B cell (primary cell): ENCODE results near the gene BCL2L11. TPM values are rescaled to one million over a fixed set of nuclear protein-coding genes. Genes with fewer than 3 reads are reported as not detected.

Experiments
- ATAC-seq: fragments of 200-7000 bp; cut with Tn5 transposase; one replicate; pipeline ENCODE4 v1.10.0; 2021; ENCODE audit warnings: low read depth, mild to moderate bottlenecking, moderate number of reproducible peaks, moderate library complexity
- CTCF ChIA-PET: fragments of 350-600 bp; sonication (Branson Sonifier 250); formaldehyde crosslinking; loops from one replicate; lab custom pipeline; 2021; ENCODE audit warnings: antibody characterized with exemption, inconsistent platforms; lab: Charles Lee
- POLR2A ChIA-PET: fragments of 350-600 bp; sonication (Branson Sonifier 250); formaldehyde crosslinking; loops from one replicate; lab custom pipeline; 2021; ENCODE audit warnings: antibody characterized with exemption; lab: Charles Lee
- DNase-seq: peaks from one replicate; pipeline ENCODE4 v3.0.0; 2013
- H2AFZ ChIP-seq: 2 replicates; pipeline ENCODE4 v1.6.1; 2012; ENCODE audit warnings: mild to moderate bottlenecking, low read depth, low read length; ENCODE audit not compliant: insufficient read depth, poor library complexity, severe bottlenecking
- H3K27ac ChIP-seq, 2 donors: 1 replicate in 1 of 2; 2 replicates in 1 of 2; pipeline ENCODE4 v1.5.1; 2012 to 2013; ENCODE audit warnings: low read length in 2 of 2, mild to moderate bottlenecking in 2 of 2, moderate library complexity in 1 of 2
- H3K27me3 ChIP-seq, 4 experiments: fragments of 200-600 bp in 1 of 4; sonication (generic) in 1 of 4; replicated peaks in 1 of 4; 1 replicate in 2 of 4; 2 replicates in 2 of 4; pipeline versions ENCODE4 v1.6.1 to v1.7.0; 2013 to 2016; ENCODE audit warnings: low read length in 3 of 4, mild to moderate bottlenecking in 2 of 4, mixed read lengths in 1 of 4, moderate library complexity in 1 of 4; ENCODE audit not compliant: insufficient read depth in 4 of 4, control insufficient read depth in 3 of 4; ENCODE audit errors: control extremely low read depth in 1 of 4
- H3K36me3 ChIP-seq, 2 experiments: replicated peaks in 1 of 2; 1 replicate in 1 of 2; 2 replicates in 1 of 2; pipeline versions ENCODE4 v1.6.1 to v1.7.1; 2013; ENCODE audit warnings: low read length in 1 of 2; ENCODE audit not compliant: insufficient read depth in 2 of 2, control insufficient read depth in 1 of 2; ENCODE audit errors: control extremely low read depth in 1 of 2, extremely low read depth in 1 of 2
- H3K4me1 ChIP-seq, 2 donors: fragments of 200-600 bp in 1 of 2; sonication (generic) in 1 of 2; 1 replicate in 1 of 2; 2 replicates in 1 of 2; pipeline versions ENCODE4 v1.5.1 to v1.6.1; 2013 to 2017; ENCODE audit warnings: low read length in 2 of 2; ENCODE audit not compliant: control insufficient read depth in 2 of 2, insufficient read depth in 2 of 2
- H3K4me2 ChIP-seq: replicated peaks from 2 replicates; pipeline ENCODE3; 2012; ENCODE audit warnings: mild to moderate bottlenecking, low read depth, low read length; ENCODE audit not compliant: poor library complexity, severe bottlenecking
- H3K4me3 ChIP-seq, 5 experiments: fragments of 200-600 bp in 1 of 5; sonication (generic) in 1 of 5; 1 replicate in 3 of 5; 2 replicates in 2 of 5; pipeline versions ENCODE4 v1.5.1 to v1.7.0; 2011 to 2016; ENCODE audit warnings: low read length in 4 of 5, mild to moderate bottlenecking in 4 of 5, low read depth in 2 of 5, control low read depth in 1 of 5, moderate library complexity in 1 of 5; ENCODE audit not compliant: insufficient read depth in 1 of 5; ENCODE audit errors: control extremely low read depth in 1 of 5, extremely low read depth in 1 of 5
- H3K79me2 ChIP-seq: fragments of 200-600 bp; sonication (generic); one replicate; pipeline ENCODE4 v1.6.0; 2016; ENCODE audit warnings: low read length; ENCODE audit not compliant: control insufficient read depth, insufficient read depth
- H3K9ac ChIP-seq: fragments of 200-600 bp; sonication (generic); 2 replicates; pipeline ENCODE4 v1.6.1; 2017; ENCODE audit warnings: mild to moderate bottlenecking, low read length, moderate library complexity
- H3K9me3 ChIP-seq, 3 donors: one replicate each; pipeline versions ENCODE4 v1.6.1 to v1.7.1; 2013; ENCODE audit warnings: low read length in 2 of 3; ENCODE audit not compliant: control insufficient read depth in 2 of 3, insufficient read depth in 1 of 3; ENCODE audit errors: control extremely low read depth in 1 of 3
- H4K20me1 ChIP-seq: 2 replicates; pipeline ENCODE4 v1.6.0; 2012; ENCODE audit warnings: mild to moderate bottlenecking, low read length; ENCODE audit not compliant: insufficient read depth, control insufficient read depth, poor library complexity, severe bottlenecking
- H3K27ac Mint-ChIP-seq: one replicate; pipeline ENCODE4 v1.8.0; 2021; ENCODE audit warnings: mixed read lengths
- H3K27me3 Mint-ChIP-seq: one replicate; pipeline ENCODE4 v1.8.0; 2021; ENCODE audit warnings: mixed read lengths
- H3K4me1 Mint-ChIP-seq: one replicate; pipeline ENCODE4 v1.8.0; 2021; ENCODE audit warnings: mixed read lengths
- H3K4me3 Mint-ChIP-seq: one replicate; pipeline ENCODE4 v1.8.0; 2021; ENCODE audit warnings: mixed read lengths
- H3K9me3 Mint-ChIP-seq: one replicate; pipeline ENCODE4 v1.8.0; 2022; ENCODE audit warnings: mixed read lengths; ENCODE audit not compliant: insufficient read depth
- CTCF ChIP-seq: fragments of 200-600 bp; IDR thresholded peaks from one replicate; pipeline ENCODE4 v1.8.0; 2022; ENCODE audit warnings: antibody characterized with exemption, mild to moderate bottlenecking
- EZH2 ChIP-seq: IDR thresholded peaks from 2 replicates; pipeline ENCODE4 v1.6.1; 2012; ENCODE audit warnings: borderline replicate concordance, low read depth, mild to moderate bottlenecking, moderate library complexity, low read length; ENCODE audit not compliant: insufficient read depth, poor library complexity, severe bottlenecking
- WGBS: methylation state at CpG from one replicate; pipeline ENCODE4 v1.1.5; 2013; ENCODE audit warnings: missing lambda C conversion rate; ENCODE audit not compliant: insufficient coverage; 5-methylcytosine and 5-hydroxymethylcytosine counted together
- intact Hi-C: fragments of 100-400 bp; cut with micrococcal nuclease; formaldehyde crosslinking; loops from one replicate; pipeline ENCODE4 v1.10.0; 2022
- polyA plus RNA-seq: library from polyadenylated mRNA; depleted of rRNA; stranded (reverse); fragments of >200 nt; gene quantifications from 2 replicates; pipeline ENCODE4 v1.2.3, GENCODE V29; 2012
- total RNA-seq, 2 donors: library from RNA; stranded (reverse); fragments of 120-200 nt in 1 of 2; gene quantifications; 1 replicate in 1 of 2; 2 replicates in 1 of 2; pipeline versions ENCODE4 v1.2.3 to v1.2.4, GENCODE V29; 2013 to 2022

BCL2L11 gene
- total and polyA plus RNA-seq, 2 donors (not counting 1 experiment from before 2014, with no cell fraction given), result 13.8 to 164 TPM

DNA sequence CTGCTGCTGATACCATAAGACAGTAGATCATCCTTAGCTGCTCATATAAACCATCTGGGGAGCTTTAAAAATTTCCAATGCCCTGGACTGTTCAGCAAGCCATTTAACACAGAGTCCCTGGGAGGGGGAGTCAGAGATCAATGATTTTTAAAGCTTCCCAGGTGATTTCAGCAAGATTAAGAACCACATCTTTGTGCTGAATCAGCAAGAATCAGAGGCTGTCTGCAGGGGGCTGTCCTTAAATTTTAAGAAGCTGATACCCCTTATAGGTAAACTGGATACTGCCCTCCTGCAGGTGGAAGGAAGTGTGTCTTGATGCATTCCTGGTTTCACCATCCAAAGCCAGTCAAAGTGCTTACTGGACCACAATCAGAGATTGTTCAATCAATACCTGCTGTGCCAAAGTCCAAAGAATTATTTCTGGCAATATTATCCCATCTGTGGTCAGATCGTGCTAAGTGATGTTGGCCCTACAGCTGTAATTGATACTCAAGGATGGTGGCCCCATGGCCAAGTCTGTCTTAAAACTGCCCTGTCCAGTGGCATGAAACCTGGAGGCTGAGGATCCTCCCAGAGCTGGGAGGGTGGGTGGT, 72.2 kb downstream of the BCL2L11 start:
- H3K4me1 ChIP-seq, result peaks cover 0 to 9% of the 10 kb centered on the region in 2 donors
- no peak for ATAC-seq
- CTCF ChIA-PET, result interaction anchor here (1.3 kb wide), 1 partner anchor 36 kb away, joined by 5 read pairs; no protein-coding TSS in a partner anchor
- peaks cover 25% of the 10 kb centered on the region for H3K4me1 Mint-ChIP-seq
- H3K9me3 Mint-ChIP-seq, result no peaks in the 10 kb centered on the region
- intact Hi-C loops, result no loop called here
- H3K4me2 ChIP-seq, result no peak overlapping the region
- no peak overlapping the region for H3K9ac ChIP-seq
- no peak overlapping the region for H3K27ac ChIP-seq
- POLR2A ChIA-PET, result no interaction called here
- no peaks in the 10 kb centered on the region for H3K27me3 Mint-ChIP-seq
- no peak overlapping the region for H3K4me3 Mint-ChIP-seq
- no peaks in the 10 kb centered on the region for H3K27me3 ChIP-seq
- H3K27ac Mint-ChIP-seq, result no peak overlapping the region
- H4K20me1 ChIP-seq, result no peaks in the 10 kb centered on the region
- no peak overlapping the region for H3K4me3 ChIP-seq
- WGBS, result no CpG with 5 or more reads among the region's 1 CpG
- no peaks in the 10 kb centered on the region for H3K36me3 ChIP-seq
- H3K79me2 ChIP-seq, result no peaks in the 10 kb centered on the region
- no peak for TF ChIP-seq EZH2
- no peak for TF ChIP-seq CTCF
- no peak for DNase-seq
- H2AFZ ChIP-seq, result no peak overlapping the region
- no peaks in the 10 kb centered on the region for H3K9me3 ChIP-seq

DNA sequence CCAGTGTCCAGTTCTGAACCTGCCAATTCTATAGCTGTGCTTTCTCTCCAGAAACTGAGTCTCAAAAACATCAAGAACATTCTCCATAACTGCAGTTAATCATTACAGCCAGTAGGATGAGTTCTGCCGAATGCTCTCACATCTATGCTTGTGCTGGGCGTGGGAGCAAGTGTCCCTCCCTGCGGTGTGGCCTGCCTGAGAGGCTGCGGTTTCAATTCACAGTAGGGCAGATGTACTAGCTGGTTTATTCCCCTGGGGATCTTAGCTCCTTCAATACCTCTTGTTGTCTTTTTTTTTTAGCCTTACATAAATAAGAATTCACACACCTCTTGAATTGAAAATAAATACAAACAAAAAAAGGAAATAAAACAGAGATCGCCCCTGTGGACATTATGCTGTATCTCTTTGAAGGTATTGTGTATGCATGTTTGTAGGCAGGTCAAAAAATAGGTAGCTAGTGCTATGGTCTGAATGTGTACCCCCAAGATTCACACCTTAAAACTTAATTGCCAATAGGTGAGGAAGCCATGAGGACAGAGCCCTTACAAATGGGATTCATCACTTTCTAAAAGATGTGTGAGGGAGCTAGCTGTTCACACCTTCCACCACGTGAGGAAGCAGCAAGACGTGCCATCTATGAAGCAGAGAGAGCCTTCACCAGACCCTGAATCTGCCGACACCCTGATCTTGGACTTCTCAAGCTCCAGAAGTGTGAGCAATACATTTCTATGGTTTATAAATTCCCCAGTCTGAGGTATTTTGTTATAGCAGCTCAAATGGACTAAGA, 74.3 kb downstream of the BCL2L11 start:
- H3K79me2 ChIP-seq, result no peaks in the 10 kb centered on the region
- no peaks in the 10 kb centered on the region for H4K20me1 ChIP-seq
- H3K4me2 ChIP-seq, result no peak overlapping the region
- H3K36me3 ChIP-seq, result no peaks in the 10 kb centered on the region
- no peaks in the 10 kb centered on the region for H3K27me3 ChIP-seq
- H3K4me3 ChIP-seq, result no peak overlapping the region
- Mint-ChIP-seq H3K4me1 (peaks cover 29% of the 10 kb centered on the region), H3K9me3 (no peaks in the 10 kb centered on the region), H3K27me3 (no peaks in the 10 kb centered on the region), H3K27ac (no peak overlapping the region), H3K4me3 (peak overlapping the region; percentile 2)
- TF ChIP-seq EZH2, result no peak
- no peak for TF ChIP-seq CTCF
- peaks cover 0 to 15% of the 10 kb centered on the region in 2 donors for H3K4me1 ChIP-seq
- intact Hi-C loops, result no loop called here
- peak; percentile 82 for ATAC-seq
- H3K9me3 ChIP-seq, result no peaks in the 10 kb centered on the region
- DNase-seq, result peak; percentile 61
- no peak overlapping the region for H3K27ac ChIP-seq
- no peak overlapping the region for H3K9ac ChIP-seq
- ChIA-PET POLR2A (interaction anchor here (0.6 to 1.5 kb wide), 2 partner anchors 14 to 57 kb away, joined by 4 read pairs; no protein-coding TSS in a partner anchor), CTCF (interaction anchor here (1.3 to 1.8 kb wide), 3 partner anchors 24 to 383 kb away, joined by 3 to 8 read pairs (median 3); no protein-coding TSS in a partner anchor)
- no peak overlapping the region for H2AFZ ChIP-seq
- 86% methylated on average over 2 of the region's 8 CpGs for WGBS
